GM12878 (cell line): ENCODE measurements around the gene CNRIP1. TPM values are rescaled to one million over a fixed set of nuclear protein-coding genes. Genes with fewer than 3 reads are reported as not detected.

Experiments used
- ATAC-seq: fragments of 200-7000 bp; cut with Tn5 transposase; 3 replicates; pipeline ENCODE4 v1.9.1; 2020; ENCODE audit warnings: mild to moderate bottlenecking, moderate library complexity
- BruUV-seq: library from RNA; stranded (reverse); fragments of 400-500 nt; replicated peaks from 2 replicates; lab custom pipeline; 2021; lab: Mats Ljungman, UMichigan
- CTCF ChIA-PET: fragments of 300-600 bp; sonication (Branson Sonifier 250); formaldehyde crosslinking; extraction: SDS; loops from one replicate; lab custom pipeline; 2021; ENCODE audit warnings: inconsistent platforms; lab: Yijun Ruan, JAX
- POLR2A ChIA-PET: fragments of 350-600 bp; formaldehyde crosslinking; extraction: SDS; loops from one replicate; lab custom pipeline; 2021; ENCODE audit warnings: inconsistent platforms; lab: Charles Lee
- RAD21 ChIA-PET: fragments of 300-600 bp; sonication (Branson Sonifier 250); formaldehyde crosslinking; loops from one replicate; lab custom pipeline; 2023; ENCODE audit warnings: antibody characterized with exemption; ENCODE audit not compliant: unreplicated experiment; lab: Charles Lee
- SMC1A ChIA-PET: fragments of 300-600 bp; sonication (Branson Sonifier 250); formaldehyde crosslinking; loops from one replicate; lab custom pipeline; 2023; ENCODE audit not compliant: unreplicated experiment, uncharacterized antibody; lab: Charles Lee
- DNase-seq: peaks from one replicate; pipeline ENCODE4 v3.0.0-alpha.2; 2011; ENCODE audit warnings: low read depth, low spot score
- FAIRE-seq: peaks from 3 replicates; lab custom pipeline; 2011; peaks lifted over from hg19 to GRCh38; lab: Jason Lieb, UNC
- H2AFZ ChIP-seq: 2 replicates; pipeline ENCODE4 v1.6.0; 2011; ENCODE audit warnings: low read depth, low read length, control low read depth; ENCODE audit not compliant: control insufficient read depth
- H3K27ac ChIP-seq: 2 replicates; pipeline ENCODE4 v1.5.1; 2011; ENCODE audit warnings: control low read depth; ENCODE audit not compliant: control insufficient read depth, insufficient read depth
- H3K27me3 ChIP-seq, 2 experiments: replicated peaks in 1 of 2; 2 replicates each; pipeline versions ENCODE4 v1.6.0 to v1.6.1; 2011; ENCODE audit warnings: low read length in 1 of 2; ENCODE audit not compliant: control insufficient read depth in 2 of 2, insufficient read depth in 2 of 2
- H3K36me3 ChIP-seq, 2 experiments: 2 replicates each; pipeline ENCODE4 v1.5.1; 2011; ENCODE audit warnings: low read length in 1 of 2; ENCODE audit not compliant: control insufficient read depth in 2 of 2, insufficient read depth in 2 of 2
- H3K4me1 ChIP-seq: 2 replicates; pipeline ENCODE4 v1.6.1; 2011; ENCODE audit warnings: mild to moderate bottlenecking, low read length, moderate library complexity, mixed read lengths; ENCODE audit not compliant: control insufficient read depth, insufficient read depth
- H3K4me2 ChIP-seq: 2 replicates; pipeline ENCODE4 v1.6.0; 2011; ENCODE audit warnings: control low read depth; ENCODE audit not compliant: control insufficient read depth, insufficient read depth
- H3K4me3 ChIP-seq: fragments of 200-600 bp; sonication (generic); 2 replicates; pipeline ENCODE4 v1.5.1; 2016
- H3K79me2 ChIP-seq: 2 replicates; pipeline ENCODE4 v1.6.0; 2011; ENCODE audit warnings: low read length; ENCODE audit not compliant: control insufficient read depth, insufficient read depth
- H3K9ac ChIP-seq: 2 replicates; pipeline ENCODE4 v1.8.0; 2011; ENCODE audit warnings: low read length, control low read depth, mixed read lengths; ENCODE audit not compliant: control insufficient read depth, insufficient read depth
- H3K9me3 ChIP-seq: replicated peaks from 3 replicates; pipeline ENCODE4 v1.5.1; 2011; ENCODE audit warnings: mild to moderate bottlenecking, low read length; ENCODE audit not compliant: control insufficient read depth, insufficient read depth
- H4K20me1 ChIP-seq: 2 replicates; pipeline ENCODE4 v1.6.0; 2011; ENCODE audit not compliant: control insufficient read depth, insufficient read depth
- BHLHE40 ChIP-seq, 2 experiments: fragments of 450-650 bp in 1 of 2; IDR thresholded peaks; 2 replicates each; pipeline ENCODE4 v1.6.1; 2011 to 2017; ENCODE audit warnings: low read depth in 2 of 2, borderline replicate concordance in 1 of 2, improper control_type of control experiment in 1 of 2, low read length in 1 of 2, mild to moderate bottlenecking in 1 of 2
- EED ChIP-seq: sonication (generic); IDR thresholded peaks from 2 replicates; pipeline ENCODE4 v1.6.1; 2016; ENCODE audit warnings: antibody characterized with exemption, low read depth
- EZH2 ChIP-seq: IDR thresholded peaks from 2 replicates; pipeline ENCODE4 v1.6.1; 2012; ENCODE audit warnings: low read depth, mild to moderate bottlenecking, control low read depth, inconsistent platforms, low read length, borderline replicate concordance; ENCODE audit not compliant: control insufficient read depth
- GATAD2B ChIP-seq: fragments of 450-650 bp; conservative IDR thresholded peaks from 2 replicates; pipeline ENCODE4 v1.6.1; 2017; ENCODE audit warnings: low read depth, mild to moderate bottlenecking, moderate library complexity
- IRF4 ChIP-seq: IDR thresholded peaks from 2 replicates; pipeline ENCODE4 v1.6.1; 2011; ENCODE audit warnings: low read depth, low read length
- MEF2A ChIP-seq: IDR thresholded peaks from 2 replicates; pipeline ENCODE4 v1.6.1; 2011; ENCODE audit warnings: low read depth, mild to moderate bottlenecking, low read length, moderate library complexity; ENCODE audit not compliant: insufficient read depth
- MLLT1 ChIP-seq: fragments of 450-650 bp; IDR thresholded peaks from 2 replicates; pipeline ENCODE4 v1.6.1; 2016; ENCODE audit warnings: mild to moderate bottlenecking
- NKRF ChIP-seq: fragments of 450-650 bp; conservative IDR thresholded peaks from 2 replicates; pipeline ENCODE4 v1.6.1; 2017; ENCODE audit warnings: mild to moderate bottlenecking, moderate library complexity
- POLR2A ChIP-seq: IDR thresholded peaks from 2 replicates; pipeline ENCODE4 v1.6.1; 2011; ENCODE audit warnings: low read depth, mild to moderate bottlenecking, low read length
- RAD51 ChIP-seq: fragments of 450-650 bp; IDR thresholded peaks from 2 replicates; pipeline ENCODE4 v1.6.1; 2016; ENCODE audit warnings: moderate library complexity, mild to moderate bottlenecking, inconsistent platforms
- RCOR1 ChIP-seq: conservative IDR thresholded peaks from 2 replicates; pipeline ENCODE4 v1.6.1; 2012; ENCODE audit warnings: low read depth, low read length, improper control_type of control experiment
- RUNX3 ChIP-seq: IDR thresholded peaks from 2 replicates; pipeline ENCODE4 v1.6.1; 2012; ENCODE audit warnings: low read length, inconsistent platforms
- SREBF2 ChIP-seq: IDR thresholded peaks from 2 replicates; pipeline ENCODE4 v1.6.1; 2012; ENCODE audit warnings: mild to moderate bottlenecking, low read length
- TBL1XR1 ChIP-seq: IDR thresholded peaks from 2 replicates; pipeline ENCODE4 v1.6.1; 2012; ENCODE audit warnings: low read depth, low read length, improper control_type of control experiment
- WRNIP1 ChIP-seq: IDR thresholded peaks from 2 replicates; pipeline ENCODE4 v1.6.1; 2011; ENCODE audit warnings: low read depth, low read length, improper control_type of control experiment, borderline replicate concordance
- ZNF274 ChIP-seq: IDR thresholded peaks from one replicate; pipeline ENCODE4 v1.8.0; 2011; ENCODE audit not compliant: insufficient read length, insufficient read depth
- WGBS: methylation state at CpG from one replicate; pipeline ENCODE4 v1.1.6; 2016; ENCODE audit warnings: low lambda C conversion rate; ENCODE audit not compliant: insufficient replicate concordance, insufficient coverage; ENCODE audit errors: missing lambda C conversion rate; 5-methylcytosine and 5-hydroxymethylcytosine counted together
- in situ Hi-C: fragments of 300-500 bp; cut with MboI; formaldehyde crosslinking; loops from 9 replicates; pipeline ENCODE4 v1.14.3; 2018; ENCODE audit warnings: mixed read lengths
- intact Hi-C: fragments of 100-400 bp; cut with micrococcal nuclease; formaldehyde crosslinking; loops from one replicate; pipeline ENCODE4 v1.14.2; 2022; ENCODE audit not compliant: unreplicated experiment
- polyA plus RNA-seq, 11 experiments: library from polyadenylated mRNA; depleted of rRNA in 4 of 11; unstranded in 6 of 11; stranded (reverse) in 5 of 11; fragments of >200 nt; fragmentation: Nextera tagmentation in 4 of 11; fragmentation: Illumina TruSeq in 1 of 11; extraction: Ambion mirVana in 4 of 11; extraction: Trizol in 1 of 11; gene quantifications; 1 replicate in 1 of 11; 2 replicates in 10 of 11; pipeline versions ENCODE4 v1.2.1 to v1.2.3, GENCODE V29; 2011 to 2016; ENCODE audit warnings: inconsistent platforms in 2 of 11, missing spikeins in 2 of 11, low read depth in 1 of 11
- total RNA-seq, 4 experiments: library from RNA; depleted of rRNA in 3 of 4; stranded (reverse); fragments of >200 nt in 3 of 4; fragmentation: Illumina TruSeq in 1 of 4; extraction: Trizol in 1 of 4; gene quantifications; 2 replicates each; pipeline versions ENCODE4 v1.2.1 to v1.2.3, GENCODE V29; 2013 to 2021

CNRIP1 gene
- total and polyA plus RNA-seq, 10 of the 15 experiments (the other 5 are each of a cell fraction or from before 2014, with no cell fraction given) = not detected

- TF ChIP-seq WRNIP1 (no peak), POLR2A (no peak), RAD51 (no peak), MEF2A (no peak), NKRF (no peak), MLLT1 (no peak)
- TF ChIP-seq, all 136 proteins: peak for 5
Measured at GRCh38 chr2:68292108-68292710, 27.5 kb downstream of the CNRIP1 start (continued).

GRCh38 chr2:68291314-68291713 is 28.4 kb downstream of the CNRIP1 start:
- H3K36me3 ChIP-seq = no peaks in the 10 kb centered on the region
- H2AFZ ChIP-seq = no peak overlapping the region
- TF ChIP-seq ZNF274 (no peak), TBL1XR1 (no peak), EED (no peak), GATAD2B (no peak), EZH2 (no peak), RUNX3 (no peak), IRF4 (no peak), RCOR1 (no peak), BHLHE40 (IDR thresholded peaks at IDR 0.05; ENCODE audit: borderline replicate concordance in 1 of 2, low read depth in 2 of 2, low read length in 1 of 2) (no peak), SREBF2 (no peak)
- in situ Hi-C loops (no loop called here), intact Hi-C loops (loop anchor here (5.0 kb wide), 1 partner anchor 151 kb away; no protein-coding TSS in a partner anchor)
- no peaks in the 10 kb centered on the region for H3K27me3 ChIP-seq
- no peak overlapping the region for H3K4me3 ChIP-seq
- ChIA-PET POLR2A (interaction anchor here (1.2 kb wide), 1 partner anchor 153 kb away, joined by 3 read pairs; no protein-coding TSS in a partner anchor), RAD21 (interaction anchor here (0.5 to 6.7 kb wide), 7 partner anchors 8 to 169 kb away, joined by 3 to 25 read pairs (median 6); no protein-coding TSS in a partner anchor), SMC1A (interaction anchor here (0.9 to 3.4 kb wide), 12 partner anchors 9 to 558 kb away, joined by 3 to 19 read pairs (median 4); no protein-coding TSS in a partner anchor), CTCF (interaction anchor here (0.6 to 3.9 kb wide), 15 partner anchors 12 to 802 kb away, joined by 3 to 45 read pairs (median 5); partner anchors contain the start of gene PLEK)
- H3K27ac ChIP-seq = no peak overlapping the region
- H3K4me1 ChIP-seq = peaks cover 6% of the 10 kb centered on the region
- WGBS = 66% methylated on average over 6 of the region's 6 CpGs
- ATAC-seq = no peak
- H3K9me3 ChIP-seq = no peaks in the 10 kb centered on the region
- H3K9ac ChIP-seq = no peak overlapping the region
- H3K4me2 ChIP-seq = no peak overlapping the region
- no peak for FAIRE-seq
- no TSS peak for BruUV-seq
- DNase-seq = no peak
- H3K79me2 ChIP-seq = no peaks in the 10 kb centered on the region
- H4K20me1 ChIP-seq = no peaks in the 10 kb centered on the region
